KMS-11 (cell line): ENCODE data around the gene JARID2.

Experiments used
- H2AFZ ChIP-seq: fragments of 200-600 bp; sonication (generic); 2 replicates; pipeline ENCODE4 v1.6.1; 2016; ENCODE audit warnings: antibody characterized with exemption, mixed run types, low read depth
- H3K27ac ChIP-seq: fragments of 200-600 bp; sonication (generic); 2 replicates; pipeline ENCODE4 v1.6.1; 2016; ENCODE audit warnings: mild to moderate bottlenecking, mixed run types
- H3K27me3 ChIP-seq: fragments of 200-600 bp; sonication (generic); 2 replicates; pipeline ENCODE4 v1.6.1; 2017; ENCODE audit warnings: mild to moderate bottlenecking, low read depth, mixed run types, moderate library complexity; ENCODE audit not compliant: insufficient read depth
- H3K36me3 ChIP-seq: fragments of 200-600 bp; sonication (generic); 2 replicates; pipeline ENCODE4 v1.6.1; 2017; ENCODE audit warnings: mild to moderate bottlenecking, mixed run types; ENCODE audit not compliant: insufficient read depth
- H3K4me1 ChIP-seq: fragments of 200-600 bp; sonication (generic); 2 replicates; pipeline ENCODE4 v1.6.1; 2016; ENCODE audit warnings: mild to moderate bottlenecking, low read depth, mixed run types; ENCODE audit not compliant: poor library complexity, severe bottlenecking
- H3K4me2 ChIP-seq: fragments of 200-600 bp; sonication (generic); 2 replicates; pipeline ENCODE4 v1.7.0; 2016; ENCODE audit warnings: mild to moderate bottlenecking, mixed run types
- H3K4me3 ChIP-seq: fragments of 200-600 bp; sonication (generic); IDR thresholded peaks from 2 replicates; pipeline ENCODE4 v1.6.1; 2017; ENCODE audit warnings: low read depth, low read length, mixed read lengths; ENCODE audit not compliant: insufficient read depth
- H3K79me2 ChIP-seq: fragments of 200-600 bp; sonication (generic); 2 replicates; pipeline ENCODE4 v1.6.1; 2016; ENCODE audit warnings: low read depth, mixed run types; ENCODE audit not compliant: insufficient read depth
- H3K9ac ChIP-seq: fragments of 200-600 bp; sonication (generic); 2 replicates; pipeline ENCODE4 v1.6.1; 2016; ENCODE audit warnings: mild to moderate bottlenecking, mixed run types
- H4K20me1 ChIP-seq: fragments of 200-600 bp; sonication (generic); 2 replicates; pipeline ENCODE4 v1.6.1; 2016; ENCODE audit warnings: mild to moderate bottlenecking, mixed run types; ENCODE audit not compliant: insufficient read depth
- CTCF ChIP-seq: fragments of 200-600 bp; sonication (generic); conservative IDR thresholded peaks from 2 replicates; pipeline ENCODE4 v1.6.1; 2017; ENCODE audit warnings: low read depth, mild to moderate bottlenecking, antibody characterized with exemption, low read length, moderate library complexity, mixed read lengths

Gene JARID2

DNA sequence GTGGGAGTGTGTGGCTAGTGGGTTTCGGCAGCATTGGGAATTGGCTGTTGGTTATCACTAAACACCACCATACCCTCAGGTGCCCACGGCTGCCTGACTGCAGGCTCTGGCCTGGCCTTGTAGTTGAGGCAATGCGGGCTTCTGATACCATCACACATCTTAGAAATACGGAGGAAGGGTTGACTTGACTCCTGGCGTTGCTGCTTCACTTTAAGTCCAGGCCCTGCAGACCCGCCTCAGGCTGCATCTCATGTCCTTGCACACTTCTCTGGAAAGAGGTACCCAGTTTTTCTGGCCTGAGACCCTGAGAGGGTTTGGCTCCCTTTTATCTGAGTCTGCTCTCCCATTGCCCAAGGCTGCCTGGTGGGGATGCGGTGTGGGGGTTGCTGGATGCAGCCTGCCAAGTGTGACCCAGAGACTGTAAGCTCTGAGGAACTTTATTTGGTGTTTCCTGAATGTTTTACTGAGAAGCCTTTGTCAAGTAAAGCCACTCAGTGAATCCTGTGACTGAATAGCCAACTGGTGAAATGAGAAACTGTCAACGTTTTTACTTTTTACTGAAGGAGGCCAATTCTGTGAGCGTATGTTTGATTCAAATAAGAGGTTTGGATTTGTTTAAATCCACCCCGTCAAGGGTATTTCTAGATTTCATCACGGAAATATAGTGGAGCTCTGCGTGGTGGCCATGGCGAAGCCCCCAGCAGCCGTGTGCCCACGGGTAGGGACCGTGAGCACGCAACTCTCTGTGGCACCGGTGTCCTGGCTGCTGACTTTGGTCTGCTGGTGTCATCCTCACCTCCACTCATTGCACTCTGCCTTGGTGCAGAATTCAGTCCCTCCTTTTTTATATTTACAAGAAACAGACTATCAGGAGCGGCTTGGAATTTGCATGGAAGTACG lies 256.8 kb downstream of the JARID2 start:
- Histone ChIP-seq H3K36me3 (no peaks in the 10 kb centered on the region), H3K4me3 (no peak overlapping the region), H3K79me2 (no peaks in the 10 kb centered on the region), H3K27ac (no peak overlapping the region), H4K20me1 (no peaks in the 10 kb centered on the region), H3K4me1 (no peaks in the 10 kb centered on the region), H3K9ac (no peak overlapping the region), H3K27me3 (no peaks in the 10 kb centered on the region), H3K4me2 (no peak overlapping the region), H2AFZ (no peak overlapping the region)
- no peak for TF ChIP-seq CTCF

DNA sequence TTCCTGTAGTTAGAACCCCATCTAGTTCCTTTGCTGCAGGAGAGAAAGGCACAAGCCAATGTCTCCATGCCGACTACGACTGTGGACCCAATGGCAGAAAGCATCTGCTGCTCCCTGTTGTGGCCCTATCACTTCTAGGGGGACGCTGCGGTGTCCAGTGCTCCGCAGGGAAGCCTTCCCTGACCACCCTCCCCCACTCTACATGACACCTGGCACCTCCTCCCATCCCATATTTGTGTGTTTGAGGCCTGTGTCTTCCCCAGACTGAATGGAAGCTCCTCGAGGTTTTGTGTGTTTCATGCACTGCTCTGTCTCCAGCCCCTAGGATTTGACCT lies 257.4 kb downstream of the JARID2 start:
- Histone ChIP-seq H3K4me1 (no peaks in the 10 kb centered on the region), H3K9ac (no peak overlapping the region), H3K79me2 (no peaks in the 10 kb centered on the region), H3K4me3 (no peak overlapping the region), H3K4me2 (no peak overlapping the region), H2AFZ (no peak overlapping the region), H3K27ac (no peak overlapping the region), H3K27me3 (no peaks in the 10 kb centered on the region), H3K36me3 (no peaks in the 10 kb centered on the region), H4K20me1 (no peaks in the 10 kb centered on the region)
- TF ChIP-seq CTCF: no peak

- no peak overlapping the region for H3K4me2 ChIP-seq
- H3K4me1 ChIP-seq: no peaks in the 10 kb centered on the region
- H3K4me3 ChIP-seq: no peak overlapping the region
- no peak for TF ChIP-seq CTCF
- H3K36me3 ChIP-seq: no peaks in the 10 kb centered on the region
- H3K27ac ChIP-seq: no peak overlapping the region
- no peaks in the 10 kb centered on the region for H3K79me2 ChIP-seq
- no peaks in the 10 kb centered on the region for H3K27me3 ChIP-seq
- H3K9ac ChIP-seq: no peak overlapping the region
- no peak overlapping the region for H2AFZ ChIP-seq
- H4K20me1 ChIP-seq: no peaks in the 10 kb centered on the region
Observed at GRCh38 chr6:15504040-15504495, 258.2 kb downstream of the JARID2 start.

DNA sequence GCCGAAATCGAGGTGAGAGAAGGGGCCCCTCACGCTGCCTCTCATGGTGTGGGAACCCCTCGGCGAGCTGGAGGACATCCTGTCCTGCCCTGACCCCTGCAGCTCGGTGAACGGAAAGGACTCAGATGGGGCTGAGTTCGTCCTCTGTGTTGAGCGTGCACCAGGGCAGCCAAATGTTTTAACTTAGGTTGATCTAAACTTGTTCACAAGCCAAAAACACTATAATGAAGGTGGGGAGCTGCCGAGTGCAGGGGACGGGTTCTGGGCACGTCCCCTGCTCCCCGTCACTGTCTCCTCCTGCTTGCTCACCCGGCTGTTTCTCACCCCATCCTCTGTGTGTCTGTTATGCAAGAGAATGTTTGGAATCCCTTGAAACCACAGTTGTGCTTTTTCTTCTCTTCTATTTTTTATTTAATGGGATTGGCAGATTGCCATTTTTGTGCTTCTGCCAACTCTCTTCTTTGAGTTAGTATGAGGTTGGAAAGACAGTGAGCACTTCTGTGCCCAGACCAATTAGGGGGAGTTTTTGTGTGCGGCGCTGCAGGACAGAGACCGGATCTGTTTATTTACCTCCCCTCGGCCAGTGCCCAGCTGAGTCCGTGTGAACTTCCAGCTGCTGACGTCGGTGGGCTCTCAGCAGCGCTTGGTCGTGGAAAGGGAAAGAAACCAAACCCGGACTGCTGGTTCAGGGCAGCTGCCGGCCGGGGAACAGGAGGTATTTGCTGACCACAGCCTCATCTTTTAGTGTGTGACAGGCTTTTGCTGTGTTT lies 258.9 kb downstream of the JARID2 start:
- Histone ChIP-seq H3K9ac (no peak overlapping the region), H3K4me3 (no peak overlapping the region), H4K20me1 (no peaks in the 10 kb centered on the region), H3K4me1 (no peaks in the 10 kb centered on the region), H3K36me3 (no peaks in the 10 kb centered on the region), H3K27me3 (no peaks in the 10 kb centered on the region), H3K79me2 (no peaks in the 10 kb centered on the region), H3K4me2 (no peak overlapping the region), H3K27ac (no peak overlapping the region), H2AFZ (no peak overlapping the region)
- no peak for TF ChIP-seq CTCF
